ENCODE results near the gene RABGAP1.

Gene RABGAP1

GRCh38 chr9:123046406-123047195 is 105.8 kb downstream of the RABGAP1 start:
- no peak for DNase-seq (ENCODE audit: low spot score)
- TF ChIP-seq CTCF (IDR thresholded peaks at IDR 0.05; ENCODE audit: extremely low read depth, missing control alignments), result no peak

- TF ChIP-seq CTCF (IDR thresholded peaks at IDR 0.05; ENCODE audit: extremely low read depth, missing control alignments), result no peak
- no peak for DNase-seq (ENCODE audit: low spot score)
Observed at GRCh38 chr9:123048748-123049147, 107.9 kb downstream of the RABGAP1 start.

- TF ChIP-seq CTCF (IDR thresholded peaks at IDR 0.05; ENCODE audit: extremely low read depth, missing control alignments), result no peak
- DNase-seq (ENCODE audit: low spot score), result no peak
Observed at GRCh38 chr9:123049589-123050222, 108.9 kb downstream of the RABGAP1 start.

- DNase-seq (ENCODE audit: low spot score), result no peak
- TF ChIP-seq CTCF (IDR thresholded peaks at IDR 0.05; ENCODE audit: extremely low read depth, missing control alignments), result no peak
Observed at GRCh38 chr9:123053046-123053445, 112.2 kb downstream of the RABGAP1 start.

- no peak for TF ChIP-seq CTCF (IDR thresholded peaks at IDR 0.05; ENCODE audit: extremely low read depth, missing control alignments)
- DNase-seq (ENCODE audit: low spot score), result no peak
Observed at GRCh38 chr9:123053711-123054110, 112.9 kb downstream of the RABGAP1 start.

GRCh38 chr9:123058834-123059233 is 118.0 kb downstream of the RABGAP1 start:
- no peak for TF ChIP-seq CTCF (IDR thresholded peaks at IDR 0.05; ENCODE audit: extremely low read depth, missing control alignments)
- DNase-seq (ENCODE audit: low spot score), result no peak

GRCh38 chr9:123059472-123060220 is 118.8 kb downstream of the RABGAP1 start:
- TF ChIP-seq CTCF (IDR thresholded peaks at IDR 0.05; ENCODE audit: extremely low read depth, missing control alignments), result no peak
- DNase-seq (ENCODE audit: low spot score), result no peak
